Hematopoietic multipotent progenitor cell (in vitro differentiated cells): ENCODE results near the gene IKZF1. TPM values are rescaled to one million over a fixed set of nuclear protein-coding genes. Genes with fewer than 3 reads are reported as not detected.
A peak's percentile ranks its signal among the peaks of the same experiment; 100 is the strongest.
"Not testable (repeated sequence)": the region's sequence is repeated elsewhere in the genome, so short reads cannot be mapped to it uniquely, and the experiment has no call there.

Source experiments
- DNase-seq, 3 donors: peaks; one replicate each; pipeline ENCODE4 v3.0.0-alpha.2; 2011 to 2015; ENCODE audit warnings: low read depth in 2 of 3, low spot score in 2 of 3
- total RNA-seq: library from RNA; depleted of rRNA; stranded (reverse); fragments of >200 nt; gene quantifications from one replicate; pipeline ENCODE4 v1.2.3, GENCODE V29; 2012

The IKZF1 gene
- total RNA-seq, 1 donor = 183 TPM

GRCh38 chr7:50331564-50332208 is 27.2 kb downstream of the IKZF1 start:
- no peak for DNase-seq

DNA sequence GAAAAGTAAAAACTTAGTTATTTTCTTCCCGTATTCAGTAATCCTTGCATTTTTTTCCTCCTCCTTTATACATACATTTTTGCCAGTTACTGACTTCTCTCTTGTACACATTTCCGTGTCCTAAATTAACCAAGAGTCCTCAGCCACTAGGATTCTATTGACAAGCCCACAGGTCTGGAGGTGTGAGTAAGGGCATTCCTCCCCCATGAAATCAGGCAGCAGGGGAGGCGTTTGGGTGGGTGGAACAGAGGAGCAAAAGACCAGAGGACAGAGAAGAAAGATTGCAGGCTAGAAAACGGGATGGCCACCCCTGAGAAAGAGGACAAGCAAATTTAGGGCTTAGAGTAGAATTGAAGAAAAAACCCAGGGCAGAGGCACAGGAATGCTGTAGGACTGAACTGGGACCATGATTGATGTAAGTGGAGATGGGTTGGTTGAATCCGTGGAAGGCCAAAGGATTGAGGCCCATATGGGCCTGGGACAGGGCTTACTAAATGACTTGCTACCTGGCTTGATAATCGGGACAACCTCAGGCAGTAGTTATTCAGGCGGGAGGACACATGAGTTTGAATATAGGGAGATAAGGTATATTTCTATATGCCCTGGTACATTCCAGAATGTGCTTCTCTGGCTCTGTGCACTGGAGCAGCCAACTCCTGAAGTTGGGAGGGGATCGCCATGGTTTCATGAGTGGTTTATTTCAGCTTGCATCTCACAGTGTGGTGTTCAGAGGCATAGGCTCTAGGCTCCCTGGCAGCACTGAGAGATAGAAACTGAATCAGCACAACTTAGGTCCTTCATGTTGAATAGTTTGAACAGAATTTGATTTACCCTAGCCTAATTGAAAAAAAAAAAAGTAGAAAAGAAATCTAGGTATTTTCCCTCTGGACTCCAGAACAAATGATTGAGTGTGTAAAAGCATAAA is 28.0 kb downstream of the IKZF1 start:
- no peak for DNase-seq

GRCh38 chr7:50333221-50333651 is 28.7 kb downstream of the IKZF1 start:
- peak in 2 of 3 donors; percentile 56 to 69 for DNase-seq

DNA sequence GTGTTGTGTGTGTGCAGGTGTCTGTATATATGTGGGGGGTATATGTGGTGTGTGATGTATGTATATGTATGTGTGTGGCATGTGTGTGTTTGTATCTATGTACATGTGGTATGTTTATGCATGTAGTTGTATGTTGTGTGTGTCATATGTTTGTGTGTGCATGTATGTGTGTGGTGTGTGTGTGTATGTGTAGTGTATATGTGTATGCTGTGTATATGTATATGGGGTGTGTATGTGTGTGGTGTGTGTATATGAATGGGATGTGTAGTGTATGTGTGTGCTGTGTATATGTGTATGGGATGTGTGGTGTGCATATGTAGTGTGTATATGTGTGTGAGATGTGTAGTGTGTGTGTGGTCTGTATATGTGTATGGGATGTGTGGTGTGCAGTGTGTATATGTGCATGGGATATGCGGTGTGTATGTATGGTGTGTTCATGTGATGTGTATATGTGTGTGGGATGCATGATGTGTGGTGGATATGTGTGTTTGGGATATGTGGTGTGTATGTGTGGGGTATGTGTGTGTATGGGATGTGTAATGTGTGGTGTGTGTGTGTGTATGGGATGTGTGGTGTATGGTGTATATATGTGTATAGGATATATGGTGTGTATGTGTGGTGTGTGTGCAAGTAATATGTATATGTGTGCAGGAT is 30.0 kb downstream of the IKZF1 start:
- no peak for DNase-seq

DNA sequence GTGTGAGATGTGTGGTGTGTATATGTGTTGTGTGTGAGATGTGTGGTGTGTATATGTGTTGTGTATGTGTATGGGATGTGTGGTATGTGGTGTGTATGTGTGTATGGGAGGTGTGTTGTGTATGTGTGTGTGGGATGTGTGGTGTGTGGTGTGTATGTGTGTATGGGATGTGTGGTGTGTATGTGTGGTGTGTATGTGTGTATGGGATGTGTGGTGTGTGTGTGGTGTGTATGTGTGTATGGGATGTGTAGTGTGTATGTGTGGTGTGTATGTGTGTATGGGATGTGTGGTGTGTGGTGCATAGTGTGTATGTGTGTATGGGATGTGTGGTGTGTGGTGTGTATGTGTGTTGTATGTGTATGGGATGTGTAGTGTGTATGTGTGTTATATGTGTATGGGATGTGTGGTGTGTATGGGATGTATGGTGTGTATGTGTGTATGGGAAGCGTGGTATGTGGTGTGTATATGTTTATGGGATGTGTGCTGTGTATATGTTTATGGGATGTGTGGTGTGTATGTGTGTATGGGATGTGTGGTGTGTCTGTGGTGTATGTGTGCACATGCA is 30.8 kb downstream of the IKZF1 start:
- DNase-seq = no peak

- DNase-seq = peak in 2 of 3 donors; percentile 70 to 83
Measured at GRCh38 chr7:50335795-50336754, 31.6 kb downstream of the IKZF1 start.

DNA sequence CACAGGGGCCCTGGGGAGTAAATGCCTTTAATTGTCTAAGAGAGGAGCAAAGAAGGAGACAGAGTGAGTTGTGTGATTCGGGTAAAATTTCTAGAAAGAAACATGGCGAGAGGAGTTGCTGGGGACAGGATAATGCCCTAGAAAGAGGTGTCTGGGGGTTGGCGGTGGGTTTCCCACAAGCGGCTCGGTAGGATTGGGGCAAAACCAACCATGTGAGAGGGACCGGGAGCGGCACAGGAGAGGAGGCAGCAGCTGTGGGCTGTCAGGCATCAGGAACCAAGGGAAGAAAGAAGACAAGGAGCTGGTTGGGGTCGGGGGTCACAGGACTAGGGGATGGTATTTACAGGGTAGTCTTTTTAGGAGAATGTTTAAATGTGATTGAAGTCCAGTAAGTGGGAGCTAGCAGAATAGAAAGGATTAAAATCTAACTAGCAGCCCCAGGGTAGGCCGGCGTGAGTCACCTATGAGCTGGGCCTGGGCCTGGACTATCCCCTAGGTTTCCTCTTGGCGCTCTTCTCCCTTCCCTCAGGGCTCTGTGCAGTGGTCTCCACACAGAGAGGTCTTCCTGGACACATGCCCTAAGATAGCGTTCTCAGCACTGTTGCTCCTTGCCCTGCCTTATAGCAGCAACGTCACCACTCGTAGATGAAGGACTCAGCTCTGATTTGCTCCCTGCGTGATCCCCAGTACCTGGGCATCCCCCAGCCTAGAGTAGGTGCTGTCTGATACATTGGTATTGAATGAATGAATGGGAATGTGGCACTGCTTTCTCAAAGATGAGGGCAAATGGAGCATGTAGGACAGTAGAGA is 32.6 kb downstream of the IKZF1 start:
- no peak for DNase-seq

- DNase-seq = not testable (repeated sequence)
Measured at GRCh38 chr7:50339472-50339871, 35.0 kb downstream of the IKZF1 start.

DNA sequence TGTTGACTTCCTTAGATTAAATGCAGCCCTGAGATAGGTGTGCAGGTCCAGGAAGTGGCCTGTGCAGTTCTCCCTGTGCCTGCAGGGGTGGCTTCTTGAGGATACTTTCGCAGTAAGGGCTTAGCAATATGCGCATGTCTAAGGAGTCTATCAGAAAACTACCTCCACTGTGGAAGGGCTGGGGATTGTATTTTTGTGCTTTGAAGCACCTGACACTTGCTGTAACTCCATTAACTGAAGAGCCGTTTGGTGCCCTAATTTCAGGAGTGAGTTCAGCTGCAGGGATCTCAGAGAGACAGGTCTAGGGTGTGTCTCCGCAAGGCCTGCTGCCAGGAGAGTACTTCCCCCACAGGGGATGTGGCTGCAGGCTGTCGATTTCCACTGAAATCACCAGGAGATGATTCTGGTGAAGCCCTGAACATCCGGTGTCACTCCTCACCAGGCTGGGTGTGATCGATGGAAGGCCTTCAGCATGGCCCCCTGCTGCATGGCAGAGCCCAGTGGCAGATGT is 35.5 kb downstream of the IKZF1 start:
- DNase-seq = peak in 1 of 3 donors; percentile 35

- no peak for DNase-seq
Measured at GRCh38 chr7:50341724-50342123, 37.2 kb downstream of the IKZF1 start.

- DNase-seq = peak in 2 of 3 donors; percentile 57 to 59
Measured at GRCh38 chr7:50342616-50343114, 38.1 kb downstream of the IKZF1 start.

GRCh38 chr7:50346545-50347497 is 42.3 kb downstream of the IKZF1 start:
- no peak for DNase-seq

- DNase-seq = no peak
Measured at GRCh38 chr7:50347693-50348092, 43.2 kb downstream of the IKZF1 start.

GRCh38 chr7:50348469-50349162 is 44.1 kb downstream of the IKZF1 start:
- DNase-seq = no peak

DNA sequence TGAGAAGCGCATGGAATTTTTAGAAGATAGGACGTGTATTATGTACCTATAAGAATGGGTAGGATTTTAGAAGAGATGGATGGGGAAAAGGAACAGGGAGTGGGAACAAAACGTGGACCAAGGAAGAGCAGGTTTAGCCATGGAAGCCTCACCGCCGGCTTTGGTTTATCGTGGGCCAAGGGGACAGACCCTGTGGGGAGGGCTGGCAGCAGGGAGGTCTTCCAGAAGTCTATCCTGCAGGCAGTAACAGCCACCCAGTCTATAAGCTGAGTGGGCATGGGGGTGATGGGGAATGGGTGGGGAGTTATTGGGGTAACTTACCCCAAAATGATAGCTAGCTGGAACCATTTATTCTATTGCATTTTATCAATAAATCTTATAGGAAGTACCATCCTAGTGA is 44.9 kb downstream of the IKZF1 start:
- no peak for DNase-seq

GRCh38 chr7:50349963-50350944 is 45.7 kb downstream of the IKZF1 start:
- peak in 1 of 3 donors; percentile 59 for DNase-seq
